UCSD-AML1 (cell line): ENCODE data around the gene ASCC3.
"Not testable (repeated sequence)": the region's sequence is repeated elsewhere in the genome, so short reads cannot be mapped to it uniquely, and the experiment has no call there.

Source experiments
- DNase-seq: peaks from one replicate; lab custom pipeline; 2025; ENCODE audit not compliant: unreplicated experiment; lab: John Stamatoyannopoulos, UW

Gene ASCC3

DNA sequence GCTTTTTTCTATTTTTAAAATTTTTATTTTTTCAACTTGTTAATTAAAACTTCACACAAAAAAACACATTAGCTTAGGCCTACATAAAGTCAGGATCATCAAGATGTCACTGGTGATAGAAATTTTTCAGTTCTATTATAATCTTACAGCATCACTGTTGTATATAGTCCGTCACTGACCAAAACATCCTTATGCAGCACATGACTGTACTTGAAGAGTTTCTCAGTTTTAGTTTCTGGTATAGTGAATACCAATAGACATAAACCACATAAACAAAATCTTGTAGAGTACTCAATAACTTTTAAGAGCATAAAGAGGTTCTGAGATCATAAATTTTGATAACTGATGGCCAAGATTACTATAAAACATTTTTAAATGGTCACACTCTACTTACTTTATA is 71.8 kb downstream of the ASCC3 start:
- no peak for DNase-seq

DNA sequence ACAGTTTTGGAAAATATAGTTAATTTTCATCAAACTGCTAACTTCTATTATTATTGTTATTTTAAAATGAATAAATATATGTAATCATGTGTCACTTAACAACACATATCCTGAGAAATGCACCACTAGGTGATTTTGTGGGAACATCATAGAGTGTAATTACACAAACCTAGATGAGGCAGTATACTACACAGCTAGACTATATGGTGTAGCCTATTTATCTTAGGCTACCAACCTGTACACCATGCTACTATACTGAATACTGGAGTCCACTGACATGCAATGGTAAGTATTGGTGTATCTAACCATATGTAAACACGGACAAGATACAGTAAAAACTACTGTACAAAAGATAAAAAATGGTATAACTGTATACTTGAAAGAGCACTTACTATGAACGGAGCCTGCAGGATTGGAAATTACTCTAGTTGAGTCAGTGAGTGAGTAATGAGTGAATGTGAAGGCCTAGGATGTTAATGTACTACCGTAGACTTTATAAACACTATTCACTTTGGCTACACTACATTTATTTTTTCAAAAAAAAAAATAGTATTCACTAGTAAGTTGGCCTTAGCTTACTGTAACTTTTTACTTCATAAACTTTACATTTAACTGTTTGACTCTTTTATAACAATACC is 72.4 kb downstream of the ASCC3 start:
- no peak for DNase-seq

DNA sequence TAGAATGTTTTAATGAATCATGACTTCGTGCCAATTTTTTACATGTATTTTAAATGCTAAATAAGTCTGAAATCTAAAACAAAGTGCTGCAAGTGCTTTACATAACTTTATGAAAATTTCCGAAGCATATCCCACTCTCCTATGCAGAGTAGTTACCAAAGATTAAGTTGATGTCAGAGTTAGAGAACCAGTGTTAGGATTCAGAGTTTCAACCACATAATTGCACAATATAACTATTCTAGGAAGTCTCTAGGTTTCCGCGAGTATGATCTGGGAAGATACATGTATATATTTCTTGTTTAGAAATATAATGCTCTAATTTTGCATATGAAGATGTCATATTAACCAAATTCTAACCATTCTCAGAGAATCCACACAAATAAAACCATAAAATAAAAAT is 74.8 kb downstream of the ASCC3 start:
- no peak for DNase-seq

DNA sequence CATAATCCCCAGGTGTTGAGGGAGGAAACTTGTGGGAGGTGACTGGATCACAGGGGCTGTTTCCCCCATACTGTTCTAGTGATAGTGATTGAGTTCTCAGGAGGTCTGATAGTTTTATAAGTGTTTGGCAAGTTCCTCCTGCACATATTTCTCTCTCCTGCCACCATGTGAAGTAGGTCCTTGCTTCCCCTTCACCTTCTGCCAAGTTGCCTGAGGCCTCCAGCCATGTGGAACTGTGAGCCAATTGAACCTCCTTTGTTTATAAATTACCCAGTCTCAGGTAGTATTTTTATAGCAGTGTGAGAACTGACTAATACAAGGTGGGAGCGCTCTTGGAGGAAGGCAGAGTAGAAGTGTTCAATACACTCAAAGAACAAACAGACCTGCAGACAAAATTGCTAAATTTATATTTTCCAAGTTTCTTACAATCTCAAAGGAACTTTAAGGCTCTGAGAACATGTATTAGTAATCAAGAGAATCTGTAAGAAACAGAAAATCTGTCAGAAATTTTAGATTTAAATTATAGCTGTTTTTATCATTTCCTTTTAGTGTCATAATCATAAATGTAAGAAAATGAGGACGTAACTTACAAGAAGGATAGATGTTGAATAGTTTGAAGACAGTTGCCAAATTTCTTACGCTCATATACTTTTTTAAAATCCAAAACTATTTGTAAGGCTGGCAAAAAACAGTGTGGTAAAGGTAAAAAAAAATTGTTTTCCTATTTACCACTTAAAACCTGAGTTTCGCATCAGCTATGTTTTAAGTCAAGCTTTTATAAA is 77.7 kb downstream of the ASCC3 start:
- no peak for DNase-seq

DNA sequence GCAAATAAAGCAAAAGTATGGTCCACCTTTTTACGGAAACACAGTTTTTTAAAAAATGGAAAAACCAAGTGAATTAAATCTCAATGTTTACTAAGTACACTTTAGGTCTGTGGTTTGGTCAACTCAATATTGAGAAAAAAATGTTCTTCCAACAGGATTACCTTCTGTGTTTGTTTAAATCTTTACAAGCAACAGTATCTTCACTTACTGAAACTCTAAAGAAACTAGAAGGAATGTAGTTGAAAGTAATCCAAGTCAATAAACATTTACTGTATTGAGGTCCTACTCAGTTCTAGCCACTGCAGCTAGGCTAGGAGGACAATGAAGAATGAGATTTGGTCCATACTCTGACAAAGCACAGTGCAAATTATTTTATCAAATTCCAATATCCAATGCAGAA is 80.1 kb downstream of the ASCC3 start:
- DNase-seq: no peak

DNA sequence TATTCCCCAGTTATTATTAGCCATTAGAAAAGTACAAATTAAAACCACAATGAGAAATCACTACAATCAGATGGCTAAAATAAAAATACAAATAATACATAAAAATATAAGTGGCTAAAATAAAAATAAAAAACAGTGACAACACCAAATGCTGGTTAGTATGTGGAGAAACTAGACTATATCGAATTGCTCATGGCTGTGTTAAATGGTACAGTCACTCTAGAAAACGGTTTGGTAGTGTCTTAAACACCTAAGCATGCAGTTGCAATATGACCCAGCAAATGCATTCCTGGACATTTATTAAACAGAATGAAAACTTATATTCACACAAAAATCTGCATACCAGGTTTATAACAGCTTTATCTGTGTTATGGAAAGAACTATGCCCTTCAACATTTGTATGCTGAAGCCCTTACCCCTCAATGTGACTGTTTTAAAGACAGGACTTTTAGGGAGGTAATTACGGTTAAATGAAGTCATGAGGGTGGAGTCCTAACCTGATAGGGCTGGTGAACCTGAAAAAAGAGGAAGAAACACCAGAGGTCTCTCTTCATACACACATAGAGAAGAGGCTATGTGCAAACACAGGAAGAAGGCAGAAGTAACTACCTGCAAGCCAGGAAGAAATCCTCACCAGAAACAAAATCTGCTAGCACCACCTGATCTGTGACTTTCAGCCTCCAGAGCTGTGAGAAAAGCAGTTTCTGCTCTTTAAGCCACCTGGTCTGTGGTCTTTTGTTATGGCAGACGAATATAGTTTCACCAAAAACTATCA is 84.9 kb downstream of the ASCC3 start:
- no peak for DNase-seq

DNA sequence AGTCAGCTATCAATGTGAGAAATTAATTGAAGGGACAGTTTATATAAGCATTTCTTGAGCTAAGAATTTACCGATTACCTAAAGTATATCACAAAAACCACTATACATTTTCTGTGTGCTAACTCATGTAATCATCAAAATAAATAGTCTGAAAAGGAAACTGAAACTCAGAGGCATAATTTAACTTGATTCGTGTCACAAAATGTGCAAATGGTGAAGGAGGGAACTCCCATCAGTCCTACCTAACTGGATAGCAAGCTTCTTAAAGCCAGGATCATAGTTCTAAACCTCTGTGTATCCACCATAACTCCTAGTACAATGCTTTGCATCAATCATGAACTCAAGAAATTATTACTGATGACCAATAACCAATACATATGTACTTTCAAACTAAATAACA is 91.0 kb downstream of the ASCC3 start:
- DNase-seq: no peak

DNA sequence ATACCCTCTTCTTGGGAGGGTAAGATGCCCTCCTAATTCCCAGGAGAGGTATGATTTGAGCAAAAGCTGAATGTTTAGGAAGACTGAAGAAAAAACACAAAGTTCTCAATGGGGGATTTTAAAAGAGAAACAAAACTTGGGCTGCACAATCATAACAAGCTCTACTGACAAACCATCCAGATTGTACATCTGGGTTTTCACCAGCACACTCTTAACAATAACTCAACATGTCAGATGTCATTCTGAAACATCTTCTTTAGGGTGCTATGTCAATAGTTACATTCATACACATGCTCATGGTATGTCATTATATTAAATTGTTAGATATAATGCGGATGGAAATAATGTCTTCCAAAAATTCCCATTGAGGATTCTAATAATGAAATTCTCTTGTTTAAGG is 95.1 kb downstream of the ASCC3 start:
- no peak for DNase-seq

DNA sequence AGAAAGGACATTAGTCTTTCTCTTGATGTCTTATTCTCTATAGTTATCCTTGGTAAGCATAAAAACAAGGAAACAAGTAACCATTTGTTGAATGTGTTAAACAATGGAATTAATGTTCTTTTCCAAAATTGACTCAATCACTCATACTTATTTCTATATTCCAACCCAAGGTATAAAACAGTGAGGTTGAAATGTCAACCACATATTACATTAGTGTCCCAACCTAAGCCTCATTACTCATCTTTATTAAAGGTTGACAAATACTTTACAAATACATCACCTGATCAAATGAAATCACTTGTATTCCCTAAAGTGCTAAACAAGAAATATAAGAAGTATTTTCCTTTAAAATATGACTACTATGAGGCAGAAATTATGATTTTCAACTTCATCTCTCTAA is 100.5 kb downstream of the ASCC3 start:
- DNase-seq: no peak

DNA sequence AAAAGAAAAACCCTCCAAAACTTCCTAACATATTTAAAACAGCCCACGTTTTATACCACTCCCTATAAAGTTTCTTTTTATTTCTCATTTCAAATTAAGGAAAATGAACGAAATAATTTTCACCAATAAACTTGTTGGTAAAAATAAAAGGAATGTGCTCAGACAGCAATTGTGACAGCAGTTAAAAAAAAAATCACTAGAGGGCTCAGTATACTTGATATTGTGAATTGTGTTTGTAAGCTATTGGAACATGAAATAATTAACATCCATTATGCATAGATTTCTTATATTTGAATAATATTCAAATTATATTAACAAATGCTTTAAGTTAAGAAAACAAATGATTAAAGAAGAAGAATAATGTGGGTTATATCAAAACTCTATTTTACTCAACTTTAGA is 105.5 kb downstream of the ASCC3 start:
- no peak for DNase-seq

DNA sequence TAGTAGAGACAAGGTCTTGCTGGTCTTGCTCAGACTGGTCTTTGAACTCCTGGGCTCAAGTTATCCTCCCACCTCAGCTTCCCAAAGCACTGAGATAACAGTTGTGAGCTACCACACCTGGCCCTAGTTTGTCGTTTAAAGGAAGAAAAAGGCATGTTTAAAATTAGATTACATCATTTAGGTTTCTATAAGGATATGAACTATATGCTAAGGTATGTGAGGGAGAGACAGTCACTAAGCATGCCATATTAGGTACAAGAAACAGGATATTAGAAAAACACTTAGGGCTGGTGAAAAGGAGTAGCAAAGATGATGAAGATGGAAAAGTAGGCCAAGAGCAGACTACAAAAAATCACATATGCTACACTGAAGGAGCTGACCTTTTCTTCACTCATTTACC is 106.4 kb downstream of the ASCC3 start:
- DNase-seq: no peak

DNA sequence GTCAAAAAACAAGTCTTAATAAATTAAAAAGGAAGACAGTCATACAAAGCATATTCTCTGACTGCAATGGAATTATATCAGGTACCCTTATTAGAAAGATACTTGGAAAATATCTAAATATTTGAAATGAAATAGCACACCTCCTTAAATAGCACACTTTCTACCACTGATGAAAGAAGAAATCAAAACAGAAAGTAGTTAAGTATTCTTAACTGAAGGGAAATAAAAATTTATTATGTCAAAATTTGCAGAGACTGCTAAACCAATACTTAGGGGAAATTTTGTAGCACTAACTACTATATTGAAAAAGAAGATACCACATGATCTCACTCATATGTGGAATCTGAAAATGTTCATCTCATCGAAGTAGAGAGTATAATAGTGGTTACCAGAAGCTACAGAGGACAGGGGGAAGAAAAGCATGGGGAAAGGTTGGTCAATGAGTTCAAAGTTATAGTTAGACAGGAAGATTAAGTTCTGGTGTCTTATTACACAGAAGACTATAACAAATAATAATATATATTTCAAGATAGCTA is 112.2 kb downstream of the ASCC3 start:
- DNase-seq: no peak

DNA sequence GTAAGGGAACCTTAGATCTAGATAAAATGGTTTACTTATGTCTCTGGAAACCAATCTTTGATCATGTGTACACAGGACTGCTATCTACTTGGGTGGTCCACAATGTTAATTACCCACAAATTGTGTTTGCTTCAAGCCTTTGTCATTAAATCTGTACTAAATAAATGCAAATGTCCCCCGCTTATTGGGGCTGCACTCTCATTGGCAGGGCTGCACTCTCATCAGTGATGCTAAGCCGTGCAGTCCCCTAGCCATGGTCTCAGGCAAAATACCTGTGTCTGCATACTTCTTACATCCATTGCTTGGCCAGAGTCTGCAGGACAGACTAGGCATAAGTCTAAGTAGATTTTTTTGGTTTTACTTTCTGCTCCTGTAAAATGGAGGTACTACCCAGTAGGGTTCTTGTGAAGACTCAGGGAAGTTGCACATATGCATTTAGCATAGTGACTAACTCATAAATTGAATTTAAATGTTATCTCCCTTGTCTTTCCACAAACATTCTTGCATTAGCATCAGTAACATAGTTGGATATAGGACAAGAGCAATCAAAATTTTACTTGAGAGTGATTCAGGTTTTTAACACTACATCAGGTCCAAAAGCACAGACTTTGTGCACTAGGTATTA is 117.4 kb downstream of the ASCC3 start:
- DNase-seq: no peak

DNA sequence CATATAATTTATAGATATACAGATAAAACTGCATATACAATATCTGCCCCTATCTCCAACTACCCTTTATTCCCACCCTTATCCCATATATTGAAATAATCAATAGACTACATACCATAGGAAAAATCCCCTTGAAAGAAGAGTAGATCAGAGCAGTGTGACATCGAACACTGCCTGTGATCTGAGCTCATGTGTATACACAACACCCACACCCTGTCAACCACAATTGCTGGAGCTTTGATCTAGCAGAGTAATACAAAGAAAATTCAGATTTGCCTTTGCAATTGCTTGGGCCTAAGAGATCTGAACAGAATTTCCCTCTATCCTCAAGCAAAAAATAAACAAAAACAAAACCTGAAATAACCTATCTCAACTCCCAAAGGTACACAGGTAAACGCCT is 119.3 kb downstream of the ASCC3 start:
- no peak for DNase-seq

DNA sequence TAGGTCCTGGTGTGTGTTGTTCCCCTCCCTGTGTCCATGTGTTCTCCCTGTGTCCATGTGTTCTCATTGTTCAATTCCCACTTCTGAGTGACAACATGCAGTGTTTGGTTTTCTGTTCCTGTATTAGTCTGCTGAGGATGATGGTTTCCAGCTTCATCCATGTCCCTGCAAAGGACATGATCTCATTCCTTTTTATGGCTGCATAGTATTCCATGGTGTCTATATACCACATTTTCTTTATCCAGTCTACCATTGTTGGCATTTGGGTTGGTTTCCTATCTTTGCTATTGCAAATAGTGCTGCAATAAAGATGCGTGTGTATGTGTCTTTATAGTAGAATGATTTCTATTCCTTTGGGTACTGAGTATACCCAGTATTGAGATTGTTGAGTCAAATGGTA is 122.7 kb downstream of the ASCC3 start:
- not testable (repeated sequence) for DNase-seq

DNA sequence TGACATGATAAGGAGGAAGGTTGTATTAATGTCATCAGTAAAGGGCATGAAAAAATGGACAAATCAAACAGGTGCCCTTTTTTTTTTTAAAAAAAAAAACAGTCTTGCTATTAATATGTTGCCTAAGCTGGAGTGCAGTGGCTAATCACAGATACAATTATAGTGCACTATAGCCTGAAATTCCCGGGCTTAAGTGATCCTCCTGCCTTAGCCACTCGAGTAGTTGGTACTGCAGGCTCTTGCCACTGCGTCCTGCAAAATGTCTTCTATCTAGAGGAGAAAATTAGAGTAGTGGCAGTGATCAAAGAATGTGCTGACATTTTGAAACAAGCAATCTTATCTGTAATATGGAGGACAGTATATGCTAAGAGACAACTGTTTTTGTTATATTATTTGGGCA is 127.7 kb downstream of the ASCC3 start:
- no peak for DNase-seq

DNA sequence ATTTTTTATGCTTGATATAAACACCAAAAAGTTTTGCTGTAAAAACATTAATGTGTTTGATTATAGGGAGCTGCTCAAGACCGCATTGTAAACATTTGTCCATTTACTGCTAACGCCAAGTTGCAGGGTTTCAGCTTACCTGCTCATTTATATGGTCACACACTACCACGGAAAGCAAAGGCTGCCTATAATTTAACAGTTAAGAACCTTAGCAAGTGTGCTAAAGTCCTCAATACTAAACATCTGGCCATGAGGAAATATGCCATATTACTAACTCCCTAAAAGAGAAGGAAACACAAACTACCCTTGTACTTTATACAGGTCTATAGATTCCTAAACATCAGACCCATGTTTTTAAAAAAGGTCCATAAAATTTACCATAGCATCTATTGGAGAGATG is 129.5 kb downstream of the ASCC3 start:
- no peak for DNase-seq

DNA sequence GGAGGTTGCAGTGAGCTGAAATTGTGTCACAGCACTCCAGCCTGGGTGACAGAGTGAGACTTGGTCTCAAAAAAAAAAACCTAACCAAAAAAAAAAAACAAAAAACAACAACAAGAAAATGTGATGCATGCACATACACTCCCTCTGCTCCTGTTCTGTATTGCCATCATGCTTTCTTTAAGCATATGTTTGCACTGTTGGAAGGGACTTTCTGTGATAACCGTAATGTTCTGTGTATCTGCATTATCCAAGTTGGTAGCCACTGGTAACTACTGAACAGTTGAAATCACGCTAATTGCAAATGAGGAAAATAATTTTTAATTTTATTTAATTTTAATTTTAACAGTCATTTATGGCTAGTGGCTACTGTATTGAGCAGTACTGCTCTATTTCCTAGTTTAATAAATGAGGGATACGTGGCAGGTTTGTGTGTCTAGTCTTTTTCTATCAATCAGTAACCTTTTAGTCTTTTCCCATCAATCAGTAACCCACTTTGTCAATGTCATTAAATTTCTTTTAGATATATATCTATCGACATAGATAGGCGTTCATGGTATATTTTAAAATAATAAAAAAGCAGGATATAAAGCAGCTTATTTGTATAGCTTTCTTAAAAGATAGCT is 135.6 kb downstream of the ASCC3 start:
- no peak for DNase-seq

DNA sequence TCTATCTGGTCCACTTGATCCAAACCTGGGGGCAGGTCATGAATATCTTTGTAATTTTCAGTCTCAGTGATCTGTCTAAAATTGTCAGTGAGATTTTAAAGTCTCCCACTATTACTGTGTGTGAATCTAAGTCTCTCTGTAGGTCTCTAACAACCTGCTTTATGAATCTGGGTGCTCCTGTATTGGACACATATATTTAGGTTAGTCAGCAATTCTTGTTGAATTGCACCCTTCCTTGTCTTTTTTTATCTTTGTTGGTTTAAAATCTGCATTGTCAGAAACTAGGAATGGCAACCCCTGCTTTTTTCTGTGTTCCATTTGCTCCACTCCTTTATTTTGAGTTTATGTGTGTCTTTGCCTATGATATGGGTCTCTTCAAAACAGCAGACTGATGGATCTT is 140.7 kb downstream of the ASCC3 start:
- DNase-seq: no peak

DNA sequence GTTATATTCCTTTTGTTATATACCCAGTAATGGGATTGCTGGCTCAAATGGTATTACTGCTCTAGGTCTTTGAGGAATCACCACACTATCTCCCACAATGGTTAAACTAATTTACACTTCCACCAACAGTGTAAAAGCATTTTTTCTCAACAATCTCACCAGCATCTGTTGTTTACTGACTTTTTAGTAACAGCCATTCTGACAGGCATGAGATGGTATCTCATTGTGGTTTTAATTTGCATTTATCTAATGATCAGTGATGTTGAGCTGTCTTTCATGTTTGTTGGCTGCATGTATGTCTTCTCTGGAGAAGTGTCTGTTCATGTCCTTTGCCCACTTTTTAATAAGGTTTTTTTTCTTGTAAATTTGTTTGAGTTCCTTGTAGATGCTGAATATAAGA is 143.4 kb downstream of the ASCC3 start:
- not testable (repeated sequence) for DNase-seq

DNA sequence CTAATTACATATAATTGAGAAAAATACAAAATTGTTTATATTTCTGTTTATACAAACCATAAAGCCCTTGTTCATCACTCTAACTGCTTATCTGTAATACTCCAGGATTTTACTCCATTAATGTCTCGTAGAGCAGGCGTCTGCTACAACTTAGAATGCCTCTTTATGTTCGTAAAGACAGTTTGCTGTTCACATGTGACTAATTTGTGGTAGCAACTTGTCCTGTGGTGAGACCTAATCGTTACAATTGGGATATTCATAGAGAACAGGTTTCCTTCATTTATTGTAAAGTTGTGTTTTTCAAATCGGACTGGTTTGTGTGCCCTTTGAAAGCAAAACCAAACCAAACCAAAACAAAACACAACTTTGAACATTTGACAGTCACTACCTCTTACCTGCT is 149.7 kb downstream of the ASCC3 start:
- DNase-seq: no peak
